HepG2 (cell line): Measurements from ENCODE around the gene KIF9. TPM values are rescaled to one million over a fixed set of nuclear protein-coding genes. Genes with fewer than 3 reads are reported as not detected.

ENCODE experiments used
- ATAC-seq: fragments of 200-7000 bp; cut with Tn5 transposase; 3 replicates; pipeline ENCODE4 v1.9.1; 2020; ENCODE audit warnings: mild to moderate bottlenecking, moderate library complexity
- BruUV-seq: library from RNA; stranded (reverse); fragments of 400-500 nt; replicated peaks from 2 replicates; lab custom pipeline; 2021; lab: Mats Ljungman, UMichigan
- CTCF ChIA-PET: fragments of 300-600 bp; formaldehyde crosslinking; extraction: SDS; loops from one replicate; lab custom pipeline; 2021; ENCODE audit warnings: low total read pairs, inconsistent platforms, low intra/inter-chr PET ratio; lab: Yijun Ruan, JAX
- POLR2A ChIA-PET: fragments of 350-600 bp; sonication (Branson Sonifier 250); formaldehyde crosslinking; loops from one replicate; lab custom pipeline; 2020; ENCODE audit warnings: antibody characterized with exemption, inconsistent platforms; lab: Yijun Ruan, JAX
- DNase-seq: peaks from one replicate; pipeline ENCODE4 v3.0.0-alpha.2; 2015; ENCODE audit warnings: low spot score
- FAIRE-seq: peaks from 3 replicates; lab custom pipeline; 2011; peaks lifted over from hg19 to GRCh38; lab: Jason Lieb, UNC
- H2AFZ ChIP-seq: one replicate; pipeline ENCODE4 v1.6.1; 2011; ENCODE audit warnings: low read length, inconsistent platforms
- H3K27ac ChIP-seq: fragments of 300-600 bp; 3 replicates; pipeline ENCODE4 v1.8.0; 2011; ENCODE audit warnings: mixed run types, mild to moderate bottlenecking, mixed read lengths, low read length, inconsistent platforms; ENCODE audit not compliant: insufficient read depth; ENCODE audit errors: extremely low read length
- H3K27me3 ChIP-seq, 2 experiments: fragments of 200-600 bp in 1 of 2; 2 replicates in 1 of 2; 3 replicates in 1 of 2; pipeline versions ENCODE4 v1.6.0 to v1.8.0; 2011; ENCODE audit warnings: low read length in 2 of 2, mild to moderate bottlenecking in 2 of 2, moderate library complexity in 2 of 2, inconsistent platforms in 1 of 2; ENCODE audit not compliant: insufficient read depth in 2 of 2, control insufficient read depth in 1 of 2
- H3K36me3 ChIP-seq, 2 experiments: fragments of 200-600 bp in 1 of 2; replicated peaks in 1 of 2; 2 replicates in 1 of 2; 3 replicates in 1 of 2; pipeline versions ENCODE4 v1.5.1 to v1.8.0; 2011; ENCODE audit warnings: low read length in 2 of 2, inconsistent platforms in 1 of 2; ENCODE audit not compliant: insufficient read depth in 2 of 2, control insufficient read depth in 1 of 2
- H3K4me1 ChIP-seq: 2 replicates; pipeline ENCODE4 v1.5.1; 2012; ENCODE audit warnings: low read length, inconsistent platforms; ENCODE audit not compliant: insufficient read depth
- H3K4me2 ChIP-seq: 2 replicates; pipeline ENCODE4 v1.6.0; 2011; ENCODE audit warnings: low read depth, low read length, inconsistent platforms
- H3K4me3 ChIP-seq, 3 experiments: fragments of 200-600 bp in 1 of 3; sonication (generic), shearing (Covaris generic) in 1 of 3; replicated peaks in 1 of 3; 2 replicates each; pipeline ENCODE4 v1.5.1; 2011 to 2016; ENCODE audit warnings: low read length in 3 of 3, inconsistent platforms in 2 of 3, low read depth in 2 of 3, mild to moderate bottlenecking in 2 of 3, control low read depth in 1 of 3, mixed read lengths in 1 of 3; ENCODE audit not compliant: insufficient read depth in 1 of 3
- H3K79me2 ChIP-seq: one replicate; pipeline ENCODE4 v1.6.1; 2011; ENCODE audit warnings: low read length, inconsistent platforms; ENCODE audit not compliant: insufficient read depth
- H3K9ac ChIP-seq: 2 replicates; pipeline ENCODE4 v1.6.0; 2011; ENCODE audit warnings: mild to moderate bottlenecking, low read depth, low read length, inconsistent platforms; ENCODE audit not compliant: insufficient read depth
- H3K9me3 ChIP-seq: 2 replicates; pipeline ENCODE4 v1.5.1; 2012; ENCODE audit warnings: mild to moderate bottlenecking, low read length
- H4K20me1 ChIP-seq: 2 replicates; pipeline ENCODE4 v1.6.0; 2011; ENCODE audit warnings: inconsistent platforms, mild to moderate bottlenecking, low read length, moderate library complexity; ENCODE audit not compliant: insufficient read depth
- AHDC1 ChIP-seq: sonication (generic); formaldehyde crosslinking; IDR thresholded peaks from 2 replicates; pipeline ENCODE4 v1.5.1; 2020; ENCODE audit warnings: mild to moderate bottlenecking, missing genetic modification reagents, borderline replicate concordance
- ELF3 ChIP-seq: IDR thresholded peaks from 2 replicates; pipeline ENCODE4 v1.6.1; 2016; ENCODE audit warnings: missing genetic modification reagents, missing compliant biosample characterization
- ZMAT5 ChIP-seq: sonication (generic); formaldehyde crosslinking; IDR thresholded peaks from 2 replicates; pipeline ENCODE4 v1.5.0; 2020; ENCODE audit warnings: mild to moderate bottlenecking, low read depth, missing genetic modification reagents, borderline replicate concordance
- ZNF687 ChIP-seq: sonication (generic); formaldehyde crosslinking; IDR thresholded peaks from 2 replicates; pipeline ENCODE4 v1.5.1; 2020; ENCODE audit warnings: mild to moderate bottlenecking, missing genetic modification reagents, moderate library complexity
- WGBS: methylation state at CpG from one replicate; pipeline ENCODE4 v1.1.6; 2017; ENCODE audit warnings: low lambda C conversion rate; 5-methylcytosine and 5-hydroxymethylcytosine counted together
- in situ Hi-C: cut with HindIII; loops from 2 replicates; pipeline ENCODE4 v1.10.0; 2017; ENCODE audit warnings: low pct_unique_long_range_greater_than_20kb; ENCODE audit not compliant: extremely low pct_ligation_motif_present
- intact Hi-C: fragments of 100-400 bp; cut with micrococcal nuclease; formaldehyde crosslinking; loops from one replicate; pipeline ENCODE4 v1.10.0; 2022; ENCODE audit not compliant: unreplicated experiment
- polyA plus RNA-seq, 8 experiments: library from polyadenylated mRNA; depleted of rRNA in 3 of 8; stranded (reverse) in 7 of 8; unstranded in 1 of 8; fragments of >200 nt; fragmentation: Illumina TruSeq in 4 of 8; extraction: Trizol in 4 of 8; gene quantifications; 2 replicates each; pipeline versions ENCODE4 v1.2.1 to v1.2.3, GENCODE V29; 2011 to 2016; ENCODE audit warnings: low read depth in 4 of 8, missing spikeins in 1 of 8, mixed read lengths in 1 of 8; ENCODE audit not compliant: insufficient read depth in 1 of 8
- total RNA-seq, 5 experiments: library from RNA; depleted of rRNA; stranded (reverse); fragments of >200 nt; fragmentation: Illumina TruSeq; extraction: Trizol; gene quantifications; 2 replicates each; pipeline ENCODE4 v1.2.3, GENCODE V29; 2016; ENCODE audit warnings: low read depth in 1 of 5

KIF9 gene
- total and polyA plus RNA-seq, 2 of the 13 experiments (the other 11 are each of a cell fraction or from before 2014, with no cell fraction given), result 5.1 to 16.9 TPM

GRCh38 chr3:47251689-47252088 lies 30.9 kb downstream of the KIF9 start:
- 26% methylated on average over 5 of the region's 5 CpGs for WGBS
- CTCF ChIA-PET, result interaction anchor here (1.3 to 2.7 kb wide), 2 partner anchors 72 to 119 kb away, joined by 3 to 14 read pairs; no protein-coding TSS in a partner anchor
- BruUV-seq, result no TSS peak

More at GRCh38 chr3:47251689-47252088, 30.9 kb downstream of the KIF9 start:
- FAIRE-seq (no peak), DNase-seq (no peak), ATAC-seq (peak; percentile 30; the same call in 2 of the 3 replicates)
- H3K4me2 ChIP-seq, result peak overlapping the region; percentile 39
- H3K4me1 ChIP-seq, result peaks cover 22% of the 10 kb centered on the region
- no peaks in the 10 kb centered on the region for H3K36me3 ChIP-seq
- in situ Hi-C loops (loop anchor here (5.0 kb wide), 1 partner anchor 71 kb away; no protein-coding TSS in a partner anchor), intact Hi-C loops (no loop called here)
- H3K9ac ChIP-seq, result no peak overlapping the region
- TF ChIP-seq ZMAT5 (CRISPR knock-in tag) (no peak), AHDC1 (CRISPR knock-in tag) (no peak), ELF3 (peak; percentile 55; the same call in 1 of the 2 replicates), ZNF687 (CRISPR knock-in tag) (no peak)
- H2AFZ ChIP-seq, result no peak overlapping the region
- no peaks in the 10 kb centered on the region for H3K9me3 ChIP-seq
- H3K27me3 ChIP-seq, result no peaks in the 10 kb centered on the region; a peak in 2 of 5 replicates
- POLR2A ChIA-PET, result no interaction called here
- H3K4me3 ChIP-seq, result no peak overlapping the region
- no peaks in the 10 kb centered on the region for H4K20me1 ChIP-seq
- no peaks in the 10 kb centered on the region for H3K79me2 ChIP-seq
- H3K27ac ChIP-seq, result no peak overlapping the region
